Panc1 (cell line): ENCODE measurements around the gene SLIT1. TPM values are rescaled to one million over a fixed set of nuclear protein-coding genes. Genes with fewer than 3 reads are reported as not detected.

ENCODE experiments used
- ATAC-seq: fragments of 200-7000 bp; cut with Tn5 transposase; 2 replicates; pipeline ENCODE4 v1.9.1; 2020; ENCODE audit warnings: mild to moderate bottlenecking, moderate library complexity
- BruUV-seq: library from RNA; stranded (reverse); fragments of 400-500 nt; replicated peaks from 2 replicates; lab custom pipeline; 2021; lab: Mats Ljungman, UMichigan
- CTCF ChIA-PET: fragments of 300-600 bp; sonication (Branson Sonifier 250); formaldehyde crosslinking; loops from one replicate; lab custom pipeline; 2022; ENCODE audit warnings: antibody characterized with exemption; lab: Charles Lee
- POLR2A ChIA-PET: fragments of 300-600 bp; sonication (Branson Sonifier 250); formaldehyde crosslinking; loops from one replicate; lab custom pipeline; 2022; ENCODE audit warnings: antibody characterized with exemption; lab: Charles Lee
- DNase-seq: peaks from one replicate; pipeline ENCODE4 v3.0.0-alpha.2; 2010; ENCODE audit warnings: low read depth, low spot score
- H3K27ac ChIP-seq: 2 replicates; pipeline ENCODE4 v1.5.1; 2011; ENCODE audit warnings: mild to moderate bottlenecking, low read length, inconsistent platforms
- H3K27me3 ChIP-seq: fragments of 200-500 bp; sonication (Bioruptor generic); 2 replicates; pipeline ENCODE4 v1.6.0; 2014; ENCODE audit warnings: low read length, inconsistent platforms; ENCODE audit not compliant: control insufficient read depth, insufficient read depth
- H3K36me3 ChIP-seq: fragments of 200-500 bp; sonication (Bioruptor generic); 2 replicates; pipeline ENCODE4 v1.5.1; 2014; ENCODE audit warnings: inconsistent platforms, mild to moderate bottlenecking, low read length, moderate library complexity; ENCODE audit not compliant: control insufficient read depth, insufficient read depth
- H3K4me1 ChIP-seq: 2 replicates; pipeline ENCODE4 v1.5.1; 2011; ENCODE audit warnings: inconsistent platforms, mild to moderate bottlenecking, low read length, moderate library complexity; ENCODE audit not compliant: control insufficient read depth, insufficient read depth
- H3K4me3 ChIP-seq, 2 experiments: 2 replicates each; pipeline ENCODE4 v1.5.1; 2011 to 2012; ENCODE audit warnings: low read depth in 2 of 2, low read length in 2 of 2, mild to moderate bottlenecking in 2 of 2, inconsistent platforms in 1 of 2, moderate library complexity in 1 of 2
- H3K9me3 ChIP-seq: fragments of 200-500 bp; sonication (Bioruptor generic); 2 replicates; pipeline ENCODE4 v1.5.1; 2014; ENCODE audit warnings: low read depth, mild to moderate bottlenecking, inconsistent platforms, low read length, moderate library complexity; ENCODE audit not compliant: control insufficient read depth, insufficient read depth
- CTCF ChIP-seq: fragments of 450-650 bp; IDR thresholded peaks from 2 replicates; pipeline ENCODE4 v1.5.1; 2017; ENCODE audit warnings: mild to moderate bottlenecking
- POLR2AphosphoS5 ChIP-seq: IDR thresholded peaks from 2 replicates; pipeline ENCODE4 v1.6.1; 2012; ENCODE audit warnings: mild to moderate bottlenecking, low read depth, low read length, moderate library complexity
- SIN3A ChIP-seq: IDR thresholded peaks from 2 replicates; pipeline ENCODE4 v1.6.1; 2012; ENCODE audit warnings: low read depth, mild to moderate bottlenecking, low read length, moderate library complexity, borderline replicate concordance; ENCODE audit not compliant: insufficient read depth
- TCF7L2 ChIP-seq: IDR thresholded peaks from 2 replicates; pipeline ENCODE4 v1.6.1; 2011; ENCODE audit warnings: mild to moderate bottlenecking, low read depth, low read length, inconsistent platforms
- in situ Hi-C: cut with HindIII; loops from 2 replicates; pipeline ENCODE4 v1.10.0; 2016; ENCODE audit warnings: low sequenced_read_pairs, low pct_unique_long_range_greater_than_20kb
- intact Hi-C: fragments of 100-400 bp; cut with micrococcal nuclease; formaldehyde crosslinking; loops from one replicate; pipeline ENCODE4 v1.10.0; 2022; ENCODE audit not compliant: unreplicated experiment
- total RNA-seq: library from RNA; stranded (reverse); gene quantifications from one replicate; pipeline ENCODE4 v1.2.1, GENCODE V29; 2021; ENCODE audit not compliant: unreplicated experiment
- TF ChIP-seq, protein P1 (sequence below), 2 experiments: IDR thresholded peaks; 2 replicates each; pipeline ENCODE4 v1.6.1; 2011 to 2012; ENCODE audit warnings: low read depth in 2 of 2, control low read depth in 1 of 2, low read length in 1 of 2, mild to moderate bottlenecking in 1 of 2, moderate library complexity in 1 of 2; ENCODE audit not compliant: insufficient read depth in 1 of 2

SLIT1 gene
- total RNA-seq, 1 experiment from 2014 or later, result 2.6 TPM

- Histone ChIP-seq H3K9me3 (no peaks in the 10 kb centered on the region), H3K36me3 (no peaks in the 10 kb centered on the region), H3K27me3 (no peaks in the 10 kb centered on the region), H3K4me3 (no peak overlapping the region), H3K4me1 (peaks cover 15% of the 10 kb centered on the region), H3K27ac (no peak overlapping the region)
- ChIA-PET CTCF (interaction anchor here (0.6 kb wide), 1 partner anchor 14 kb away, joined by 3 read pairs; no protein-coding TSS in a partner anchor), POLR2A (no interaction called here)
- BruUV-seq, result no TSS peak
- in situ Hi-C loops, result no loop called here
- no peak for TF ChIP-seq POLR2AphosphoS5
- DNase-seq, result no peak
- ATAC-seq, result no peak
- intact Hi-C loops, result no loop called here
Observed at GRCh38 chr10:97019213-97019844, 166.4 kb downstream of the SLIT1 start.

DNA sequence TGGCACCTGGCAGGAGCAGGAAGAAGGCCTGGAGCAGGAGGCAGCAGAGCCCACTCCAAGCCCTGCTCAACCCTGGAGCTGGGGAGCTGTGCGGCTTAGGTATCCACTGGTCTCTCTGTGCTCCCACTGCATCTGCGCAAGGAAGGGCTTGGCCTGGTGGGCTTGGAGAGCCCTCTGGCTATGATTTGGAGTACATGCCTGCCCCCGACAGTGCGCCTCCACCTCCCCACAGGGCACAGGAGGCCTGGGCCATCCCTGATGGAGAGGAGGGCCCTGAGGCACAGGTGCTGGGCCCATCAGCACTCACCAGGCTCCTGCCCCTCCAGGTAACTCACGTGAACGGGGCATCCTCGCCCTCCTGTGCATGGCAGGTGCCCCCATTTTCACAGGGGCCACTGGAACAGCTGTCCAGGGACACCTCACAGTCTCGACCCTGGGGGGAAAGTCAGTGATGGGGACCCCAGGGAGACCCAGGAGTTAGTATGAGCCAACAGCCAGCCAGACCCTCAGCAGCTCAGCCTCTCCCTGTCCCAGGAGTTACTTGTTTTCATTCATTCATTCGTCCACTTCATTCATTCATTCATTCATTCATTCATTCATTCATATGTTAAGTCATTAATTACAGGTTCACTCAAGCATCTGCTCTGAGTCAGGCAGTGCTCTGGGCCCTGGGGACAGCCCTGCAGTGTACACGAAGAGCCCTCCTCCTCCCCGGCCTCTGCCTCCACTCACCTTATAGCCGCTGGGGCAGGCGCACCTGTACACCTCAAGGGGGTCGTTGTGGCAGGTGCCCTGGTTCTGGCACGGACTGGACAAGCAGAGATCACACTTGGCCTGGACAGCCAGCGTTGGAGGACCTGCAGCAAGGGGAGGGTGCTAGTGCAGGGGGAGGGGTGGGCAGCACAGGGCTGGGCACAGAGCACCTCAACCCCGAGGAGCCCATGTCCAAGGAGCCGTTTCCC lies 167.2 kb downstream of the SLIT1 start:
- BruUV-seq, result no TSS peak
- ChIA-PET CTCF (interaction anchor here (1.5 kb wide), 1 partner anchor 19 kb away, joined by 3 read pairs; no protein-coding TSS in a partner anchor), POLR2A (no interaction called here)
- Histone ChIP-seq H3K27ac (no peak overlapping the region), H3K9me3 (no peaks in the 10 kb centered on the region), H3K36me3 (no peaks in the 10 kb centered on the region), H3K27me3 (no peaks in the 10 kb centered on the region), H3K4me1 (peaks cover 7% of the 10 kb centered on the region), H3K4me3 (no peak overlapping the region)
- DNase-seq (no peak), ATAC-seq (peak; percentile 23)
- intact Hi-C loops (no loop called here), in situ Hi-C loops (no loop called here)
- TF ChIP-seq TCF7L2 (no peak), CTCF (no peak), POLR2AphosphoS5 (no peak), SIN3A (no peak)
- TF ChIP-seq, protein P1, sequence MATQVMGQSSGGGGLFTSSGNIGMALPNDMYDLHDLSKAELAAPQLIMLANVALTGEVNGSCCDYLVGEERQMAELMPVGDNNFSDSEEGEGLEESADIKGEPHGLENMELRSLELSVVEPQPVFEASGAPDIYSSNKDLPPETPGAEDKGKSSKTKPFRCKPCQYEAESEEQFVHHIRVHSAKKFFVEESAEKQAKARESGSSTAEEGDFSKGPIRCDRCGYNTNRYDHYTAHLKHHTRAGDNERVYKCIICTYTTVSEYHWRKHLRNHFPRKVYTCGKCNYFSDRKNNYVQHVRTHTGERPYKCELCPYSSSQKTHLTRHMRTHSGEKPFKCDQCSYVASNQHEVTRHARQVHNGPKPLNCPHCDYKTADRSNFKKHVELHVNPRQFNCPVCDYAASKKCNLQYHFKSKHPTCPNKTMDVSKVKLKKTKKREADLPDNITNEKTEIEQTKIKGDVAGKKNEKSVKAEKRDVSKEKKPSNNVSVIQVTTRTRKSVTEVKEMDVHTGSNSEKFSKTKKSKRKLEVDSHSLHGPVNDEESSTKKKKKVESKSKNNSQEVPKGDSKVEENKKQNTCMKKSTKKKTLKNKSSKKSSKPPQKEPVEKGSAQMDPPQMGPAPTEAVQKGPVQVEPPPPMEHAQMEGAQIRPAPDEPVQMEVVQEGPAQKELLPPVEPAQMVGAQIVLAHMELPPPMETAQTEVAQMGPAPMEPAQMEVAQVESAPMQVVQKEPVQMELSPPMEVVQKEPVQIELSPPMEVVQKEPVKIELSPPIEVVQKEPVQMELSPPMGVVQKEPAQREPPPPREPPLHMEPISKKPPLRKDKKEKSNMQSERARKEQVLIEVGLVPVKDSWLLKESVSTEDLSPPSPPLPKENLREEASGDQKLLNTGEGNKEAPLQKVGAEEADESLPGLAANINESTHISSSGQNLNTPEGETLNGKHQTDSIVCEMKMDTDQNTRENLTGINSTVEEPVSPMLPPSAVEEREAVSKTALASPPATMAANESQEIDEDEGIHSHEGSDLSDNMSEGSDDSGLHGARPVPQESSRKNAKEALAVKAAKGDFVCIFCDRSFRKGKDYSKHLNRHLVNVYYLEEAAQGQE (IDR thresholded peaks at IDR 0.05; ENCODE audit: insufficient read depth in 1 of 2, low read depth in 2 of 2, low read length in 1 of 2), result no peak
